ENCODE measurements around the gene AADAT.

DNA sequence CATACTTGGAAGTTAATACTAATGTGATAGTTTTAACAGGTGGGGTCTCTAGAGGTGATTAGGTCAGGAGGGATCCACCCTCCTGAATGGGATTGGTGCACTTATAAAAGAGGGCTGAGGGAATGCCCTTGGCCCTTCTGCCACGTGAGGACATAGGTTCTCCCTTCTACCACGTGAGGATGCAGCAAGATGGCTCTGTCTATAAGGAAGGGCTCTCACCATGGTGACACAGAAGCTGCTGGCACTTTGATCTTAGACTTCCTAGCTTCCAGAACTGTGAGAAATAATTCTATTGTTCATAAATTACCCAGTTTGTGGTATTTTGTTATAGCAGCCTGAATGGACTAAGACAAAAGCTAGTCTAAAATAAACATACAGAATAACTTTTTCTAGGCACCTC, 1.0 kb downstream of the AADAT start:
- TF ChIP-seq, protein P1, sequence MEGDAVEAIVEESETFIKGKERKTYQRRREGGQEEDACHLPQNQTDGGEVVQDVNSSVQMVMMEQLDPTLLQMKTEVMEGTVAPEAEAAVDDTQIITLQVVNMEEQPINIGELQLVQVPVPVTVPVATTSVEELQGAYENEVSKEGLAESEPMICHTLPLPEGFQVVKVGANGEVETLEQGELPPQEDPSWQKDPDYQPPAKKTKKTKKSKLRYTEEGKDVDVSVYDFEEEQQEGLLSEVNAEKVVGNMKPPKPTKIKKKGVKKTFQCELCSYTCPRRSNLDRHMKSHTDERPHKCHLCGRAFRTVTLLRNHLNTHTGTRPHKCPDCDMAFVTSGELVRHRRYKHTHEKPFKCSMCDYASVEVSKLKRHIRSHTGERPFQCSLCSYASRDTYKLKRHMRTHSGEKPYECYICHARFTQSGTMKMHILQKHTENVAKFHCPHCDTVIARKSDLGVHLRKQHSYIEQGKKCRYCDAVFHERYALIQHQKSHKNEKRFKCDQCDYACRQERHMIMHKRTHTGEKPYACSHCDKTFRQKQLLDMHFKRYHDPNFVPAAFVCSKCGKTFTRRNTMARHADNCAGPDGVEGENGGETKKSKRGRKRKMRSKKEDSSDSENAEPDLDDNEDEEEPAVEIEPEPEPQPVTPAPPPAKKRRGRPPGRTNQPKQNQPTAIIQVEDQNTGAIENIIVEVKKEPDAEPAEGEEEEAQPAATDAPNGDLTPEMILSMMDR (conservative IDR thresholded peaks at IDR 0.05; ENCODE audit: low read length): no peak
- no peak for TF ChIP-seq EZH2phosphoT487 (IDR thresholded peaks at IDR 0.05; ENCODE audit: borderline replicate concordance, low read depth, low read length)
